Ascending aorta (tissue), 2 donors: ENCODE results near the gene NPAS1. TPM values are rescaled to one million over a fixed set of nuclear protein-coding genes. Genes with fewer than 3 reads are reported as not detected.

Source experiments
- DNase-seq, 2 donors: peaks; one replicate each; pipeline ENCODE4 v3.0.0-alpha.2; 2019; ENCODE audit warnings: low spot score in 2 of 2
- H3K27ac ChIP-seq, 2 donors: fragments of 200-600 bp; sonication (generic); one replicate each; pipeline ENCODE4 v1.5.1; 2016 to 2017; ENCODE audit warnings: mild to moderate bottlenecking in 1 of 2
- H3K27me3 ChIP-seq: fragments of 200-600 bp; sonication (generic); one replicate; pipeline ENCODE4 v1.5.1; 2017
- H3K36me3 ChIP-seq, 2 donors: fragments of 200-600 bp; sonication (generic); one replicate each; pipeline ENCODE4 v1.5.1; 2016
- H3K4me1 ChIP-seq, 2 donors: fragments of 200-600 bp; sonication (generic); one replicate each; pipeline ENCODE4 v1.5.1; 2016 to 2017; ENCODE audit warnings: mild to moderate bottlenecking in 1 of 2
- H3K4me3 ChIP-seq, 2 donors: fragments of 200-600 bp; sonication (generic); one replicate each; pipeline ENCODE4 v1.5.1; 2016 to 2017; ENCODE audit warnings: mild to moderate bottlenecking in 1 of 2
- H3K9me3 ChIP-seq, 2 donors: fragments of 200-600 bp; sonication (generic); one replicate each; pipeline ENCODE4 v1.5.1; 2016
- intact Hi-C: fragments of 100-400 bp; cut with DNase I; formaldehyde crosslinking; loops from one replicate; pipeline ENCODE4 v1.15.1; 2023
- total RNA-seq: library from RNA; depleted of rRNA; stranded (reverse); fragments of >200 nt; gene quantifications from one replicate; pipeline ENCODE4 v1.1.0, GENCODE V29; 2016
- TF ChIP-seq, protein P1 (sequence below), 3 experiments: fragments of 200-600 bp in 2 of 3; fragments of 450-650 bp in 1 of 3; sonication (generic) in 2 of 3; IDR thresholded peaks; one replicate each; pipeline ENCODE4 v1.5.1; 2016 to 2019; ENCODE audit warnings: antibody characterized with exemption in 3 of 3, mild to moderate bottlenecking in 1 of 3, moderate library complexity in 1 of 3

The NPAS1 gene
- total RNA-seq, 1 donor from 2014 or later, result not detected

DNA sequence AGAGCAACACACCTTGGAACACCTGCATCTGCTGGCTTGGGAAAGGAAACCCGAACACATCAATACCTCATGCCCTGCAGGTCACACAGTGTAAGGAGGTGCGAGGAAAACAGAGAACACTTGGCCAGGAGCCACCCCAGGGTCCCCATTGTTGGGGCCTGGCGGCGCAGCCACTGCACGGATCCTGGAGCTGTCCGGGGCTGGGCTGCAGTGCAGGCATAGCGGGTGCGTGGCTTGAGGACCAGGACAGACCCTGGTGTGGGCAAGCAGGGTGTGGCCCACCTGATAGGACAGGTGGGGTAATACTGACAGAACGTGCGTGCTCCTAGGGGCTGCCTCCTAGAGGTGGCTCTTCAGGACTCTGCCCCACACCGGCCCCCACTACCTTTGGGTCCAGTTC is 45.6 kb downstream of the NPAS1 start:
- H3K9me3 ChIP-seq, result no peaks in the 10 kb centered on the region
- no peaks in the 10 kb centered on the region for H3K27me3 ChIP-seq
- H3K36me3 ChIP-seq, result peaks cover 36 to 49% of the 10 kb centered on the region in 2 donors
- no peaks in the 10 kb centered on the region for H3K4me1 ChIP-seq
- no peak overlapping the region for H3K4me3 ChIP-seq
- TF ChIP-seq, protein P1, sequence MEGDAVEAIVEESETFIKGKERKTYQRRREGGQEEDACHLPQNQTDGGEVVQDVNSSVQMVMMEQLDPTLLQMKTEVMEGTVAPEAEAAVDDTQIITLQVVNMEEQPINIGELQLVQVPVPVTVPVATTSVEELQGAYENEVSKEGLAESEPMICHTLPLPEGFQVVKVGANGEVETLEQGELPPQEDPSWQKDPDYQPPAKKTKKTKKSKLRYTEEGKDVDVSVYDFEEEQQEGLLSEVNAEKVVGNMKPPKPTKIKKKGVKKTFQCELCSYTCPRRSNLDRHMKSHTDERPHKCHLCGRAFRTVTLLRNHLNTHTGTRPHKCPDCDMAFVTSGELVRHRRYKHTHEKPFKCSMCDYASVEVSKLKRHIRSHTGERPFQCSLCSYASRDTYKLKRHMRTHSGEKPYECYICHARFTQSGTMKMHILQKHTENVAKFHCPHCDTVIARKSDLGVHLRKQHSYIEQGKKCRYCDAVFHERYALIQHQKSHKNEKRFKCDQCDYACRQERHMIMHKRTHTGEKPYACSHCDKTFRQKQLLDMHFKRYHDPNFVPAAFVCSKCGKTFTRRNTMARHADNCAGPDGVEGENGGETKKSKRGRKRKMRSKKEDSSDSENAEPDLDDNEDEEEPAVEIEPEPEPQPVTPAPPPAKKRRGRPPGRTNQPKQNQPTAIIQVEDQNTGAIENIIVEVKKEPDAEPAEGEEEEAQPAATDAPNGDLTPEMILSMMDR (IDR thresholded peaks at IDR 0.05), result no peak
- H3K27ac ChIP-seq, result no peak overlapping the region
- intact Hi-C loops, result no loop called here
- no peak for DNase-seq

DNA sequence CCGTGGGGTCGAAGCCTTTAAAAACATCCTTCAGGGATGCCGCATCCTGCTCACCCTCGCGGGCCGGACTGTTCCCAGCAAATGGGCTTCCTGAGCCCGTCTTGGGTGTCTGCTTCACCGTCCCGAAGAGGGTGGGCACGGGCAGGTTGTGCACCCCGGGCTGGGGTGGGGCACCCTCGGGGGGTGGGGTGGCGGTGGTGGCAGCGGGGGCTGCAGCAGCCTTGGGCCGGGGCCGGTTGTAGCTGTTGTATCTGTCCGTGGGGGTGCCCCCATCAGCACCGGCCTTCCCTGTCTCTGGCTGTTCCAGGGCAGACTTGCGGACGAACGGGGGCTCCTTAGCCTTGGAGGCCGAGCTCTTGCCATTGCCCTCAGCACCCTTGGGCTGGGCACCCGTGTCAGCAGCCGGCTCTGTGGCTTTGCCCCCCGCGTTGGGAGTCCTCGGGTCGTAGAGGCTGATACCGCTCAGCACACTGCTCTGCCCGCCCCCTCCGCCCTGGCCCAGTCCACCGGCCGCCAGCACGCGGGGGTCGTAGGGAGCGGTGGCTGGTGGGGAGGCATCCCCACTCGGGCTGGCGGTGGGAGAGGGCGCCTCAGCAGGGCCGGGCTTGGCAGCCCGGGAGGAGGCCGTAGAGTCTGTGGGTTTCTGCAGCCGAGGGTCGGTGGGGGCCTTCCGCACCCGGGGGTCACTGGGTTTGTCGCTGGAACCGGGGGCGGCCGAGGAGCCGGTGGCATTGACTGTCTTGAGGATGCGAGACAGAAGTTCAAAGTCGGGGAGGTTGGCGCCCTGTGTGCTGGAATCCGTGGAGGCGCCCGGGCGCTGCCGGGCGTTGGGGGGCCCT is 47.0 kb downstream of the NPAS1 start:
- no peaks in the 10 kb centered on the region for H3K9me3 ChIP-seq
- no peaks in the 10 kb centered on the region for H3K4me1 ChIP-seq
- intact Hi-C loops, result no loop called here
- H3K27ac ChIP-seq, result no peak overlapping the region
- TF ChIP-seq, protein P1 (IDR thresholded peaks at IDR 0.05), result no peak
- H3K4me3 ChIP-seq, result no peak overlapping the region
- DNase-seq, result no peak
- no peaks in the 10 kb centered on the region for H3K27me3 ChIP-seq
- H3K36me3 ChIP-seq, result peaks cover 45 to 62% of the 10 kb centered on the region in 2 donors

DNA sequence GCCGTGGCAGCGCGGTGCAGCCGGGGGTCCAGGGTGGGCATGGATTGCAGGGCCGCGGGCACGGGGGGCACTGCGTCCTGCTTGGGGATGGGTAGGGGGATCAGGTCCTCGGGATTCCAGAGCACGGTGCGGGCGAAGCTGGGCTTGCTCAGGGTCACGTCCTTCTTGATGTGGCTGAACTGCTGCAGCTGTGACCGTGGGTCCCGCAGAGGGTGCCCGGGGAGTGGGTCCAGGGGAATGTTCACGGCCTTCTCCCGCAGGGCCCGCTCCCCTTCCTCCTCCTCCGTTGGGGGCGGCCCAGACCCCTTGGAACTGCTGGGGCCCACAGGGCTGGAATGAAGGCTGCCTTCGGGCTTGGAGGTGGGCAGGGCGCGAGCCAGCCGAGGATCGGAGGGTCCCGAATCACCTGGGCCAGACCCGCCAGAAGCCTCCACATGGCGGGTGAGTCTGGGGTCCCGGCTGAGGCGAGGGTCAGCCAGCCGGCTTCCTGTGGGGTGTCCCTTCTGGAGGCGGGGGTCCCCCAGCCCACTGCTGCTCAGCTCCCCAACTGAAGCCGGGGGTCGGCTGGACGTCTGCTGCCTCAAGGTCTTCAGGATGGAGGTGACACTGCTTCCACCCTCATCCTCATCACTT is 47.7 kb downstream of the NPAS1 start:
- Histone ChIP-seq H3K9me3 (no peaks in the 10 kb centered on the region), H3K27ac (no peak overlapping the region), H3K36me3 (peaks cover 52 to 70% of the 10 kb centered on the region in 2 donors), H3K4me3 (no peak overlapping the region), H3K27me3 (no peaks in the 10 kb centered on the region), H3K4me1 (no peaks in the 10 kb centered on the region)
- TF ChIP-seq, protein P1 (IDR thresholded peaks at IDR 0.05), result no peak
- DNase-seq, result no peak
- intact Hi-C loops, result no loop called here

DNA sequence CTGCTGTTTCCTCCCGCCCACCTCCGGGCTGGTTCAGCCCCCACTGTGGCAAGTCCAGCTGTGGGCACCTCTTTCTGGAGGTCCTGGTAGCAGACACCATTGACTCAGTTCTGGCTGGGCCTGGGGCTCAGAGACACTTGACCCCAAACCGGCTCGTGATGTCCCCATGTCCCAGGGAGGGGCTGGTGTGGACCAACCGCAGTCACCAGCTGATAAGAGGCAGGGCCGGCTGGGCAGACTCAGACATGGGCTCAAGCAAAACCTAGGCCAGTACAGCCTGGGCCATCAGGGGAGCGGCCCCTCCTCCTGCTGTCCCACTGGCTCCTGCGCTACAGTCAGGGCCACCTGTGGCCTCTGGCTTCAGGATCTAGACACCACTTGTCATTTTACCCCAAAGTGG is 48.6 kb downstream of the NPAS1 start:
- H3K27ac ChIP-seq, result no peak overlapping the region
- no peaks in the 10 kb centered on the region for H3K4me1 ChIP-seq
- H3K9me3 ChIP-seq, result no peaks in the 10 kb centered on the region
- H3K4me3 ChIP-seq, result no peak overlapping the region
- TF ChIP-seq, protein P1 (IDR thresholded peaks at IDR 0.05), result no peak
- peaks cover 60 to 79% of the 10 kb centered on the region in 2 donors for H3K36me3 ChIP-seq
- DNase-seq, result no peak
- H3K27me3 ChIP-seq, result no peaks in the 10 kb centered on the region
- intact Hi-C loops, result no loop called here

DNA sequence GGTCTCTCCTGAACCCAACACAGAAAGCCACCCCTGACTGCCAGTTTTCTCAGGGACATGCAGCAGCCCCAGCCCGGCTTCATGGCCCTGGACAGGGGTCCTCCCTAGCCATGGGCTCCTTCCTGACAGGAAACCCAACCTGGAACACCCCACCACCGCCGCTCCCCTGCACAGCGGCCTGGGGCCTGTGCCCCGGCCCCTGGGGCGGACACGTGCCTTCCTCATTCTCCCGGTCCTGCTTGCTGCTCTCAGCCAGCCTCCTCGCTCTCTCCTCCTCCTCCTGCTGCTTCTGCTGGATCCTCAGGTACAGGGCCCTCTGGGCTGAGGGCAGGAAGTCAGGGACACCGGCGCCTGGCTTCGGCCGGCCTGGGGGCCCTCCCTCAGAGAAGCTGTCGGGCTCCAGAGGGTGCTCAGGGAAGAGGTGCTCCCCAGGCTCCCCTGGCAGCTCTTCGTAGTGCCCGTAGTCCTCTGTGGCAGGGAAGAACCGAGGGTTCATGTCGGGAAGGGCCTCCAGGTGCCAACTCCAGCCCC is 49.3 kb downstream of the NPAS1 start:
- intact Hi-C loops, result no loop called here
- no peak overlapping the region for H3K27ac ChIP-seq
- no peaks in the 10 kb centered on the region for H3K9me3 ChIP-seq
- no peaks in the 10 kb centered on the region for H3K4me1 ChIP-seq
- peaks cover 60 to 81% of the 10 kb centered on the region in 2 donors for H3K36me3 ChIP-seq
- no peak for DNase-seq
- H3K27me3 ChIP-seq, result no peaks in the 10 kb centered on the region
- TF ChIP-seq, protein P1 (IDR thresholded peaks at IDR 0.05), result no peak
- H3K4me3 ChIP-seq, result no peak overlapping the region
